IMR-90 (cell line): Measurements from ENCODE around the gene C1R. TPM values are rescaled to one million over a fixed set of nuclear protein-coding genes. Genes with fewer than 3 reads are reported as not detected.
A peak's percentile ranks its signal among the peaks of the same experiment; 100 is the strongest.

ENCODE experiments used
- ATAC-seq: fragments of 200-7000 bp; cut with Tn5 transposase; 2 replicates; pipeline ENCODE4 v1.9.1; 2020; ENCODE audit warnings: low read depth, mild to moderate bottlenecking, moderate library complexity
- BruUV-seq: library from RNA; stranded (reverse); fragments of 400-500 nt; replicated peaks from 2 replicates; lab custom pipeline; 2021; lab: Mats Ljungman, UMichigan
- CTCF ChIA-PET: fragments of 300-600 bp; formaldehyde crosslinking; extraction: SDS; loops from one replicate; lab custom pipeline; 2021; ENCODE audit warnings: antibody characterized with exemption; lab: Yijun Ruan, JAX
- POLR2A ChIA-PET: fragments of 300-600 bp; sonication (Branson Sonifier 250); formaldehyde crosslinking; loops from one replicate; lab custom pipeline; 2022; ENCODE audit warnings: antibody characterized with exemption; ENCODE audit not compliant: unreplicated experiment; lab: Charles Lee
- DNase-seq: peaks from one replicate; pipeline ENCODE4 v3.0.0; 2013
- H2AFZ ChIP-seq: replicated peaks from 2 replicates; pipeline ENCODE3; 2013; ENCODE audit warnings: low read length, mild to moderate bottlenecking; ENCODE audit not compliant: poor library complexity
- H2AK5ac ChIP-seq: 2 replicates; pipeline ENCODE4 v1.6.1; 2013; ENCODE audit warnings: low read depth, low read length, inconsistent platforms
- H2AK9ac ChIP-seq: replicated peaks from 2 replicates; pipeline ENCODE3; 2013; ENCODE audit warnings: mild to moderate bottlenecking, low read depth, low read length, moderate library complexity; ENCODE audit not compliant: poor library complexity
- H2BK120ac ChIP-seq: 2 replicates; pipeline ENCODE4 v1.6.1; 2013; ENCODE audit warnings: low read depth, low read length, inconsistent platforms
- H2BK15ac ChIP-seq: 3 replicates; pipeline ENCODE4 v1.6.1; 2013; ENCODE audit warnings: low read depth, low read length, inconsistent platforms
- H2BK20ac ChIP-seq: 2 replicates; pipeline ENCODE4 v1.6.1; 2013; ENCODE audit warnings: low read depth, mild to moderate bottlenecking, inconsistent platforms, low read length, moderate library complexity
- H2BK5ac ChIP-seq: 2 replicates; pipeline ENCODE4 v1.6.1; 2013; ENCODE audit warnings: mild to moderate bottlenecking, low read depth, low read length, inconsistent platforms; ENCODE audit not compliant: poor library complexity, severe bottlenecking
- H3K14ac ChIP-seq: replicated peaks from 2 replicates; pipeline ENCODE4 v1.6.1; 2013; ENCODE audit warnings: low read depth, low read length, inconsistent platforms
- H3K18ac ChIP-seq: 2 replicates; pipeline ENCODE4 v1.6.1; 2013; ENCODE audit warnings: low read depth, low read length, control low read depth
- H3K23ac ChIP-seq: 2 replicates; pipeline ENCODE4 v1.6.1; 2013; ENCODE audit warnings: low read depth, low read length, inconsistent platforms
- H3K27ac ChIP-seq: 2 replicates; pipeline ENCODE4 v1.5.1; 2013; ENCODE audit warnings: mild to moderate bottlenecking, control low read depth, low read length; ENCODE audit not compliant: insufficient read depth
- H3K27me3 ChIP-seq: 2 replicates; pipeline ENCODE4 v1.6.1; 2013; ENCODE audit warnings: low read length; ENCODE audit not compliant: control insufficient read depth, insufficient read depth
- H3K36me3 ChIP-seq: 2 replicates; pipeline ENCODE4 v1.6.1; 2013; ENCODE audit warnings: low read length, mixed read lengths; ENCODE audit not compliant: control insufficient read depth, insufficient read depth
- H3K4ac ChIP-seq: 2 replicates; pipeline ENCODE4 v1.6.1; 2013; ENCODE audit warnings: low read depth, low read length, inconsistent platforms
- H3K4me1 ChIP-seq: 2 replicates; pipeline ENCODE4 v1.6.1; 2013; ENCODE audit warnings: low read length, mixed read lengths; ENCODE audit not compliant: control insufficient read depth, insufficient read depth
- H3K4me2 ChIP-seq: 2 replicates; pipeline ENCODE4 v1.6.1; 2013; ENCODE audit warnings: low read depth, mild to moderate bottlenecking, control low read depth, low read length, moderate library complexity
- H3K4me3 ChIP-seq: 2 replicates; pipeline ENCODE4 v1.5.1; 2013; ENCODE audit warnings: low read depth, mild to moderate bottlenecking, control low read depth, low read length, moderate library complexity; ENCODE audit not compliant: insufficient read depth
- H3K56ac ChIP-seq: 2 replicates; pipeline ENCODE4 v1.6.1; 2013; ENCODE audit warnings: low read length, inconsistent platforms; ENCODE audit not compliant: insufficient read depth; ENCODE audit errors: extremely low read depth
- H3K79me1 ChIP-seq, 2 experiments: 2 replicates each; pipeline ENCODE4 v1.6.1; 2013; ENCODE audit warnings: low read length in 2 of 2, inconsistent platforms in 1 of 2, low read depth in 1 of 2
- H3K9ac ChIP-seq: 2 replicates; pipeline ENCODE4 v1.6.1; 2013; ENCODE audit warnings: low read depth, low read length, control low read depth
- H3K9me1 ChIP-seq: 2 replicates; pipeline ENCODE4 v1.6.1; 2013; ENCODE audit warnings: low read length, inconsistent platforms; ENCODE audit not compliant: insufficient read depth
- H3K9me3 ChIP-seq: 2 replicates; pipeline ENCODE4 v1.6.1; 2013; ENCODE audit warnings: low read length; ENCODE audit not compliant: control insufficient read depth, insufficient read depth
- H4K20me1 ChIP-seq: 2 replicates; pipeline ENCODE4 v1.6.1; 2013; ENCODE audit warnings: low read length, inconsistent platforms; ENCODE audit not compliant: insufficient read depth
- H4K5ac ChIP-seq: 2 replicates; pipeline ENCODE4 v1.6.1; 2013; ENCODE audit warnings: mild to moderate bottlenecking, low read depth, low read length, control low read depth
- H4K8ac ChIP-seq, 2 experiments: 2 replicates each; pipeline ENCODE4 v1.6.1; 2013; ENCODE audit warnings: low read depth in 2 of 2, low read length in 2 of 2, control low read depth in 1 of 2, inconsistent platforms in 1 of 2
- H4K91ac ChIP-seq: 2 replicates; pipeline ENCODE4 v1.6.1; 2013; ENCODE audit warnings: low read depth, low read length, inconsistent platforms; ENCODE audit not compliant: insufficient read depth
- CEBPB ChIP-seq: IDR thresholded peaks from 2 replicates; pipeline ENCODE4 v1.6.1; 2012; ENCODE audit warnings: low read depth, low read length, improper control_type of control experiment
- FOS ChIP-seq: fragments of 150-350 bp; IDR thresholded peaks from 2 replicates; pipeline ENCODE4 v1.6.1; 2016; ENCODE audit warnings: low read depth, low read length
- MAFK ChIP-seq: IDR thresholded peaks from 2 replicates; pipeline ENCODE4 v1.6.1; 2012; ENCODE audit warnings: low read depth, low read length, improper control_type of control experiment
- MAZ ChIP-seq: IDR thresholded peaks from 2 replicates; pipeline ENCODE4 v1.6.1; 2012; ENCODE audit warnings: low read depth, mild to moderate bottlenecking, low read length, improper control_type of control experiment, moderate library complexity, borderline replicate concordance
- NFE2L2 ChIP-seq: fragments of 150-350 bp; IDR thresholded peaks from 2 replicates; pipeline ENCODE4 v1.6.1; 2016; ENCODE audit warnings: low read depth, mild to moderate bottlenecking, low read length
- POLR2A ChIP-seq: IDR thresholded peaks from 2 replicates; pipeline ENCODE4 v1.6.1; 2012; ENCODE audit warnings: mild to moderate bottlenecking, low read depth, low read length
- RAD21 ChIP-seq: IDR thresholded peaks from 2 replicates; pipeline ENCODE4 v1.6.1; 2012; ENCODE audit warnings: low read length, improper control_type of control experiment
- RCOR1 ChIP-seq: IDR thresholded peaks from 2 replicates; pipeline ENCODE4 v1.6.1; 2012; ENCODE audit warnings: mild to moderate bottlenecking, low read length, improper control_type of control experiment; ENCODE audit not compliant: insufficient replicate concordance
- SMC3 ChIP-seq: fragments of 150-350 bp; IDR thresholded peaks from 2 replicates; pipeline ENCODE4 v1.6.1; 2016; ENCODE audit warnings: low read depth, mild to moderate bottlenecking, antibody characterized with exemption, low read length, moderate library complexity
- WGBS, 2 experiments: methylation state at CpG; one replicate each; pipeline versions ENCODE4 v1.1.5 to v1.1.7; 2013; ENCODE audit warnings: missing lambda C conversion rate in 2 of 2; ENCODE audit not compliant: insufficient read length in 1 of 2; ENCODE audit errors: extremely low coverage in 2 of 2; 5-methylcytosine and 5-hydroxymethylcytosine counted together
- dilution Hi-C: fragments of 300-500 bp; cut with HindIII; formaldehyde crosslinking; loops from one replicate; pipeline ENCODE4 v1.14.3; 2018; ENCODE audit warnings: low sequenced_read_pairs; ENCODE audit not compliant: unreplicated experiment
- in situ Hi-C: fragments of 300-500 bp; cut with MboI; formaldehyde crosslinking; loops from 3 replicates; pipeline ENCODE4 v1.14.3; 2019; ENCODE audit warnings: low sequenced_read_pairs, inconsistent platforms, mixed read lengths
- intact Hi-C: fragments of 100-400 bp; cut with micrococcal nuclease; formaldehyde crosslinking; loops from 2 replicates; pipeline ENCODE4 v1.10.0; 2022
- polyA plus RNA-seq, 3 experiments: library from polyadenylated mRNA; depleted of rRNA; stranded (reverse); fragments of >200 nt; gene quantifications; 2 replicates each; pipeline ENCODE4 v1.2.3, GENCODE V29; 2012; ENCODE audit warnings: low replicate concordance in 1 of 3
- total RNA-seq: library from RNA; depleted of rRNA; stranded (reverse); fragments of >200 nt; gene quantifications from 2 replicates; pipeline ENCODE4 v1.2.3, GENCODE V29; 2012
- TF ChIP-seq, protein P1 (sequence below): conservative IDR thresholded peaks from 2 replicates; pipeline ENCODE4 v1.5.1; 2012; ENCODE audit warnings: mild to moderate bottlenecking, low read depth, low read length, improper control_type of control experiment
- TF ChIP-seq, protein P2 (sequence below): fragments of 150-350 bp; IDR thresholded peaks from 2 replicates; pipeline ENCODE4 v1.6.1; 2016; ENCODE audit warnings: low read depth, mild to moderate bottlenecking, low read length, moderate library complexity, borderline replicate concordance

The C1R gene
- total and polyA plus RNA-seq, 2 of the 4 experiments (the other 2 are of a cell fraction): 38.4 to 165 TPM

DNA sequence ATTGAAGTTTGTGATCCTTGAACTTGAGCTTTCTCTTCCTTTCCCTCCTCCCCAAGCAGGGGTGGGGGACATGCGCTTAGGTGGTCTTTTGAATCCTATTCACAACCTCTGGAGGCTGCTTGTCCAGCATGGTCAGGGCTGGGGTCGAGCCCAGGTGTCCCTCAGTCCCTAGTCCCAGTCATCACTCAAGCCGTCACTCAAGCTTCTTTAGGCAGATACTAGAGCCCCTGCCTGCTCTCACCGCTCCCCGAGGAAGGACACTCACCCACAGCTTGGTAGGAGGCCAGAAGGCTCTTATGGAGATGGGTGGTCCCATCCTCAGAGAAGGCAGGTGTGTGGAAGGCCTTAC, 17.3 kb upstream of the C1R start:
- peak overlapping the region; percentile 81 for H3K9ac ChIP-seq
- peak overlapping the region; percentile 65 for H4K91ac ChIP-seq
- CTCF ChIA-PET: interaction anchor here (0.6 to 1.6 kb wide), 5 partner anchors 49 to 165 kb away, joined by 3 to 6 read pairs (median 3); partner anchors contain the start of gene C1S
- peak overlapping the region; percentile 63 for H4K5ac ChIP-seq
- peak overlapping the region; percentile 83 for H3K4me2 ChIP-seq
- in situ Hi-C loops: no loop called here
- H3K23ac ChIP-seq: peak overlapping the region; percentile 11; the same call in 1 of the 2 replicates
- peak overlapping the region; percentile 66; the same call in 1 of the 2 replicates for H3K4me3 ChIP-seq
- dilution Hi-C loops: no loop called here
- H3K79me1 ChIP-seq: peaks cover 24 to 53% of the 10 kb centered on the region in 2 experiments; a peak in 3 of 4 replicates
- H3K9me3 ChIP-seq: no peaks in the 10 kb centered on the region
- DNase-seq (no peak), ATAC-seq (no peak)
- peak overlapping the region; percentile 85 for H3K4ac ChIP-seq
- no peak overlapping the region for H3K56ac ChIP-seq
- H3K27me3 ChIP-seq: no peaks in the 10 kb centered on the region
- peak overlapping the region; percentile 10 for H2AFZ ChIP-seq
- POLR2A ChIA-PET: interaction anchor here (1.0 kb wide), 1 partner anchor 184 kb away, joined by 3 read pairs; no protein-coding TSS in a partner anchor
- H2AK5ac ChIP-seq: peak overlapping the region; percentile 95
- BruUV-seq: no TSS peak
- H4K8ac ChIP-seq: peak overlapping the region; percentile 81 to 97; a peak in 3 of 4 replicates
- TF ChIP-seq MAZ (no peak), RAD21 (no peak), CEBPB (no peak), NFE2L2 (no peak), RCOR1 (no peak), SMC3 (no peak), POLR2A (no peak), FOS (no peak), MAFK (no peak)
- TF ChIP-seq, protein P1, sequence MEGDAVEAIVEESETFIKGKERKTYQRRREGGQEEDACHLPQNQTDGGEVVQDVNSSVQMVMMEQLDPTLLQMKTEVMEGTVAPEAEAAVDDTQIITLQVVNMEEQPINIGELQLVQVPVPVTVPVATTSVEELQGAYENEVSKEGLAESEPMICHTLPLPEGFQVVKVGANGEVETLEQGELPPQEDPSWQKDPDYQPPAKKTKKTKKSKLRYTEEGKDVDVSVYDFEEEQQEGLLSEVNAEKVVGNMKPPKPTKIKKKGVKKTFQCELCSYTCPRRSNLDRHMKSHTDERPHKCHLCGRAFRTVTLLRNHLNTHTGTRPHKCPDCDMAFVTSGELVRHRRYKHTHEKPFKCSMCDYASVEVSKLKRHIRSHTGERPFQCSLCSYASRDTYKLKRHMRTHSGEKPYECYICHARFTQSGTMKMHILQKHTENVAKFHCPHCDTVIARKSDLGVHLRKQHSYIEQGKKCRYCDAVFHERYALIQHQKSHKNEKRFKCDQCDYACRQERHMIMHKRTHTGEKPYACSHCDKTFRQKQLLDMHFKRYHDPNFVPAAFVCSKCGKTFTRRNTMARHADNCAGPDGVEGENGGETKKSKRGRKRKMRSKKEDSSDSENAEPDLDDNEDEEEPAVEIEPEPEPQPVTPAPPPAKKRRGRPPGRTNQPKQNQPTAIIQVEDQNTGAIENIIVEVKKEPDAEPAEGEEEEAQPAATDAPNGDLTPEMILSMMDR: no peak
- TF ChIP-seq, protein P2, sequence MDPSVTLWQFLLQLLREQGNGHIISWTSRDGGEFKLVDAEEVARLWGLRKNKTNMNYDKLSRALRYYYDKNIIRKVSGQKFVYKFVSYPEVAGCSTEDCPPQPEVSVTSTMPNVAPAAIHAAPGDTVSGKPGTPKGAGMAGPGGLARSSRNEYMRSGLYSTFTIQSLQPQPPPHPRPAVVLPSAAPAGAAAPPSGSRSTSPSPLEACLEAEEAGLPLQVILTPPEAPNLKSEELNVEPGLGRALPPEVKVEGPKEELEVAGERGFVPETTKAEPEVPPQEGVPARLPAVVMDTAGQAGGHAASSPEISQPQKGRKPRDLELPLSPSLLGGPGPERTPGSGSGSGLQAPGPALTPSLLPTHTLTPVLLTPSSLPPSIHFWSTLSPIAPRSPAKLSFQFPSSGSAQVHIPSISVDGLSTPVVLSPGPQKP: no peak
- no peak overlapping the region for H2BK5ac ChIP-seq
- intact Hi-C loops: loop anchor here (1.0 kb wide), 3 partner anchors 49 to 139 kb away; partner anchors contain the start of genes C1S, EMG1 and PHB2
- WGBS, 2 experiments: no CpG with 5 or more reads among the region's 5 CpGs
- peak overlapping the region; percentile 84 for H3K14ac ChIP-seq
- H3K36me3 ChIP-seq: peaks cover 6% of the 10 kb centered on the region
- no peaks in the 10 kb centered on the region for H3K9me1 ChIP-seq
- H3K27ac ChIP-seq: peak overlapping the region; percentile 70
- no peaks in the 10 kb centered on the region for H4K20me1 ChIP-seq
- H2BK20ac ChIP-seq: peak overlapping the region; percentile 35; the same call in 1 of the 2 replicates
- peak overlapping the region; percentile 75 for H2BK120ac ChIP-seq
- H2BK15ac ChIP-seq: peak overlapping the region; percentile 93; the same call in 2 of the 3 replicates
- H3K18ac ChIP-seq: peak overlapping the region; percentile 64
- H3K4me1 ChIP-seq: peaks cover 5% of the 10 kb centered on the region; the same call in 1 of the 2 replicates
- H2AK9ac ChIP-seq: peak overlapping the region; percentile 99
